Mesenchymal stem cell (in vitro differentiated cells and primary cell): ENCODE data around the gene TBC1D32. TPM values are rescaled to one million over a fixed set of nuclear protein-coding genes. Genes with fewer than 3 reads are reported as not detected.

Source experiments
- DNase-seq: peaks from one replicate; pipeline ENCODE4 v3.0.0-alpha.2; 2013
- H2AFZ ChIP-seq: one replicate; pipeline ENCODE4 v1.6.1; 2013; ENCODE audit warnings: low read depth, mild to moderate bottlenecking, control low read depth, inconsistent platforms, low read length, moderate library complexity
- H2AK5ac ChIP-seq: 2 replicates; pipeline ENCODE4 v1.6.1; 2013; ENCODE audit warnings: low read length, moderate library complexity, mild to moderate bottlenecking, inconsistent platforms; ENCODE audit not compliant: severe bottlenecking
- H2BK120ac ChIP-seq: one replicate; pipeline ENCODE4 v1.6.1; 2013; ENCODE audit warnings: low read depth, mild to moderate bottlenecking, inconsistent platforms, low read length, moderate library complexity
- H2BK12ac ChIP-seq, 2 experiments: one replicate each; pipeline ENCODE4 v1.6.1; 2013; ENCODE audit warnings: inconsistent platforms in 2 of 2, low read length in 2 of 2, mild to moderate bottlenecking in 2 of 2, moderate library complexity in 2 of 2, control low read depth in 1 of 2
- H2BK15ac ChIP-seq: one replicate; pipeline ENCODE4 v1.6.1; 2013; ENCODE audit warnings: mild to moderate bottlenecking, low read depth, inconsistent platforms; ENCODE audit not compliant: poor library complexity, severe bottlenecking
- H2BK5ac ChIP-seq: 2 replicates; pipeline ENCODE4 v1.6.1; 2013; ENCODE audit warnings: low read depth, mild to moderate bottlenecking, low read length, control low read depth, inconsistent platforms; ENCODE audit not compliant: poor library complexity, severe bottlenecking
- H3K14ac ChIP-seq, 2 experiments: one replicate each; pipeline ENCODE4 v1.6.1; 2013; ENCODE audit warnings: inconsistent platforms in 2 of 2, low read length in 2 of 2, control low read depth in 1 of 2, mild to moderate bottlenecking in 1 of 2, moderate library complexity in 1 of 2
- H3K18ac ChIP-seq, 2 experiments: one replicate each; pipeline ENCODE4 v1.6.1; 2013; ENCODE audit warnings: inconsistent platforms in 2 of 2, low read length in 2 of 2, control low read depth in 1 of 2, low read depth in 1 of 2, mild to moderate bottlenecking in 1 of 2
- H3K23ac ChIP-seq, 2 experiments: one replicate each; pipeline ENCODE4 v1.6.1; 2013; ENCODE audit warnings: inconsistent platforms in 2 of 2, low read length in 2 of 2, mild to moderate bottlenecking in 2 of 2, moderate library complexity in 2 of 2, control low read depth in 1 of 2
- H3K27ac ChIP-seq: 2 replicates; pipeline ENCODE4 v1.5.1; 2013; ENCODE audit warnings: mild to moderate bottlenecking, moderate library complexity, low read length, control low read depth, inconsistent platforms; ENCODE audit not compliant: poor library complexity, severe bottlenecking
- H3K27me3 ChIP-seq, 2 experiments: 2 replicates each; pipeline versions ENCODE4 v1.6.1 to v1.7.0; 2013; ENCODE audit warnings: low read length in 2 of 2, mild to moderate bottlenecking in 2 of 2, moderate library complexity in 2 of 2, control low read depth in 1 of 2, inconsistent platforms in 1 of 2; ENCODE audit not compliant: control insufficient read depth in 1 of 2, insufficient read depth in 1 of 2
- H3K36me3 ChIP-seq, 2 experiments: 2 replicates each; pipeline versions ENCODE4 v1.6.1 to v1.7.0; 2013; ENCODE audit warnings: low read length in 2 of 2, control low read depth in 1 of 2, inconsistent platforms in 1 of 2, low read depth in 1 of 2, mild to moderate bottlenecking in 1 of 2; ENCODE audit not compliant: insufficient read depth in 2 of 2, control insufficient read depth in 1 of 2
- H3K4ac ChIP-seq, 2 experiments: one replicate each; pipeline ENCODE4 v1.6.1; 2013; ENCODE audit warnings: inconsistent platforms in 2 of 2, low read length in 2 of 2, mild to moderate bottlenecking in 2 of 2, moderate library complexity in 2 of 2, control low read depth in 1 of 2, low read depth in 1 of 2
- H3K4me1 ChIP-seq: 2 replicates; pipeline ENCODE4 v1.6.1; 2013; ENCODE audit warnings: low read depth, low read length, control low read depth; ENCODE audit not compliant: control insufficient read depth, insufficient read depth
- H3K4me2 ChIP-seq: 2 replicates; pipeline ENCODE4 v1.6.1; 2013; ENCODE audit warnings: low read length, mild to moderate bottlenecking, inconsistent platforms; ENCODE audit not compliant: poor library complexity, severe bottlenecking
- H3K4me3 ChIP-seq, 2 experiments: 2 replicates each; pipeline versions ENCODE4 v1.5.1 to v1.7.0; 2013; ENCODE audit warnings: low read length in 2 of 2, mild to moderate bottlenecking in 2 of 2, control low read depth in 1 of 2, low read depth in 1 of 2; ENCODE audit not compliant: insufficient read depth in 1 of 2
- H3K79me1 ChIP-seq: replicated peaks from 2 replicates; pipeline ENCODE4 v1.6.1; 2013; ENCODE audit warnings: mild to moderate bottlenecking, control low read depth, low read length, inconsistent platforms; ENCODE audit not compliant: poor library complexity, severe bottlenecking
- H3K9ac ChIP-seq: 2 replicates; pipeline ENCODE4 v1.7.0; 2013; ENCODE audit warnings: mild to moderate bottlenecking, low read length, moderate library complexity
- H3K9me3 ChIP-seq: 2 replicates; pipeline ENCODE4 v1.7.0; 2013; ENCODE audit warnings: mild to moderate bottlenecking, low read length; ENCODE audit not compliant: control insufficient read depth
- H4K8ac ChIP-seq: one replicate; pipeline ENCODE4 v1.6.1; 2013; ENCODE audit warnings: inconsistent platforms, mild to moderate bottlenecking, low read length, moderate library complexity
- H4K91ac ChIP-seq: one replicate; pipeline ENCODE4 v1.6.1; 2013; ENCODE audit warnings: mild to moderate bottlenecking, low read length, inconsistent platforms
- WGBS: methylation state at CpG from one replicate; pipeline ENCODE4 v1.1.7; 2013; ENCODE audit warnings: mixed read lengths; 5-methylcytosine and 5-hydroxymethylcytosine counted together
- small RNA-seq: library from polyadenylated mRNA; stranded (forward); fragments of <200 nt; extraction: miRNeasy Mini kit (QIAGEN cat#:217004); gene quantifications from one replicate; pipeline ENCODE3, GENCODE V24; 2013; ENCODE audit warnings: low read depth

The TBC1D32 gene

GRCh38 chr6:121040831-121041230, 293.4 kb downstream of the TBC1D32 start:
- H3K18ac ChIP-seq: no peak overlapping the region
- H2AFZ ChIP-seq: no peak overlapping the region
- H3K4me2 ChIP-seq: no peak overlapping the region
- no peak overlapping the region for H2AK5ac ChIP-seq
- H3K14ac ChIP-seq: no peak overlapping the region
- no peak overlapping the region for H3K23ac ChIP-seq
- H3K36me3 ChIP-seq: no peaks in the 10 kb centered on the region
- no peak overlapping the region for H3K9ac ChIP-seq
- no peak overlapping the region for H3K27ac ChIP-seq
- H2BK5ac ChIP-seq: no peak overlapping the region
- no peak overlapping the region for H4K8ac ChIP-seq
- no peak overlapping the region for H3K4ac ChIP-seq
- H3K79me1 ChIP-seq: no peaks in the 10 kb centered on the region
- H3K9me3 ChIP-seq: no peaks in the 10 kb centered on the region
- H2BK12ac ChIP-seq: no peak overlapping the region
- no peaks in the 10 kb centered on the region for H3K27me3 ChIP-seq
- no peak overlapping the region for H2BK15ac ChIP-seq
- no peak for DNase-seq
- H2BK120ac ChIP-seq: no peak overlapping the region
- no peak overlapping the region for H3K4me3 ChIP-seq
- H3K4me1 ChIP-seq: no peaks in the 10 kb centered on the region
- H4K91ac ChIP-seq: no peak overlapping the region
- WGBS: no CpG with 5 or more reads among the region's 3 CpGs

GRCh38 chr6:121033091-121033490, 301.2 kb downstream of the TBC1D32 start:
- Histone ChIP-seq H3K79me1 (no peaks in the 10 kb centered on the region), H3K27ac (no peak overlapping the region), H2BK120ac (no peak overlapping the region), H3K9ac (no peak overlapping the region), H3K18ac (no peak overlapping the region), H2AFZ (no peak overlapping the region), H3K23ac (no peak overlapping the region), H3K9me3 (no peaks in the 10 kb centered on the region), H3K27me3 (no peaks in the 10 kb centered on the region), H4K8ac (no peak overlapping the region), H4K91ac (no peak overlapping the region), H2BK5ac (no peak overlapping the region), H3K4me2 (no peak overlapping the region), H3K36me3 (no peaks in the 10 kb centered on the region), H2AK5ac (no peak overlapping the region), H2BK12ac (no peak overlapping the region), H3K4me1 (no peaks in the 10 kb centered on the region), H3K4me3 (no peak overlapping the region), H3K4ac (no peak overlapping the region), H2BK15ac (no peak overlapping the region), H3K14ac (no peak overlapping the region)
- WGBS: no CpG with 5 or more reads among the region's 3 CpGs
- no peak for DNase-seq

GRCh38 chr6:121032268-121033006, 301.8 kb downstream of the TBC1D32 start:
- H2AFZ ChIP-seq: no peak overlapping the region

More at GRCh38 chr6:121032268-121033006, 301.8 kb downstream of the TBC1D32 start:
- H3K18ac ChIP-seq: no peak overlapping the region
- no peaks in the 10 kb centered on the region for H3K36me3 ChIP-seq
- no peak overlapping the region for H2BK5ac ChIP-seq
- no peaks in the 10 kb centered on the region for H3K27me3 ChIP-seq
- no peak overlapping the region for H2AK5ac ChIP-seq
- no peak overlapping the region for H3K4me2 ChIP-seq
- no peak for DNase-seq
- no peak overlapping the region for H4K8ac ChIP-seq
- H3K9me3 ChIP-seq: no peaks in the 10 kb centered on the region
- no peak overlapping the region for H3K23ac ChIP-seq
- no peak overlapping the region for H3K27ac ChIP-seq
- no peak overlapping the region for H2BK12ac ChIP-seq
- H3K14ac ChIP-seq: no peak overlapping the region
- WGBS: no CpG with 5 or more reads among the region's 1 CpG
- H3K9ac ChIP-seq: no peak overlapping the region
- no peak overlapping the region for H4K91ac ChIP-seq
- H3K4me1 ChIP-seq: no peaks in the 10 kb centered on the region
- H3K4me3 ChIP-seq: no peak overlapping the region
- H2BK120ac ChIP-seq: no peak overlapping the region
- H2BK15ac ChIP-seq: no peak overlapping the region
- H3K79me1 ChIP-seq: no peaks in the 10 kb centered on the region
- H3K4ac ChIP-seq: no peak overlapping the region

Small RNA genes within 50 kb of the gene (small RNA-seq; reads per million reads assigned to genes)
- gene RF00019 (not detected), gene RNU6-1286P (not detected)
